GM08714 (cell line): Measurements from ENCODE around the gene LEF1.
"Not testable (repeated sequence)": the region's sequence is repeated elsewhere in the genome, so short reads cannot be mapped to it uniquely, and the experiment has no call there.

ENCODE experiments used
- H3K4me3 ChIP-seq: fragments of 200-500 bp; sonication (Bioruptor generic); 2 replicates; pipeline ENCODE4 v1.5.1; 2014; ENCODE audit warnings: mild to moderate bottlenecking, low read length, inconsistent platforms
- ZNF274 ChIP-seq: IDR thresholded peaks from 2 replicates; pipeline ENCODE4 v1.6.1; 2012; ENCODE audit warnings: mild to moderate bottlenecking, low read depth, low read length

The LEF1 gene

GRCh38 chr4:108018884-108019187 is 149.9 kb downstream of the LEF1 start:
- no peak for TF ChIP-seq ZNF274
- no peak overlapping the region for H3K4me3 ChIP-seq

DNA sequence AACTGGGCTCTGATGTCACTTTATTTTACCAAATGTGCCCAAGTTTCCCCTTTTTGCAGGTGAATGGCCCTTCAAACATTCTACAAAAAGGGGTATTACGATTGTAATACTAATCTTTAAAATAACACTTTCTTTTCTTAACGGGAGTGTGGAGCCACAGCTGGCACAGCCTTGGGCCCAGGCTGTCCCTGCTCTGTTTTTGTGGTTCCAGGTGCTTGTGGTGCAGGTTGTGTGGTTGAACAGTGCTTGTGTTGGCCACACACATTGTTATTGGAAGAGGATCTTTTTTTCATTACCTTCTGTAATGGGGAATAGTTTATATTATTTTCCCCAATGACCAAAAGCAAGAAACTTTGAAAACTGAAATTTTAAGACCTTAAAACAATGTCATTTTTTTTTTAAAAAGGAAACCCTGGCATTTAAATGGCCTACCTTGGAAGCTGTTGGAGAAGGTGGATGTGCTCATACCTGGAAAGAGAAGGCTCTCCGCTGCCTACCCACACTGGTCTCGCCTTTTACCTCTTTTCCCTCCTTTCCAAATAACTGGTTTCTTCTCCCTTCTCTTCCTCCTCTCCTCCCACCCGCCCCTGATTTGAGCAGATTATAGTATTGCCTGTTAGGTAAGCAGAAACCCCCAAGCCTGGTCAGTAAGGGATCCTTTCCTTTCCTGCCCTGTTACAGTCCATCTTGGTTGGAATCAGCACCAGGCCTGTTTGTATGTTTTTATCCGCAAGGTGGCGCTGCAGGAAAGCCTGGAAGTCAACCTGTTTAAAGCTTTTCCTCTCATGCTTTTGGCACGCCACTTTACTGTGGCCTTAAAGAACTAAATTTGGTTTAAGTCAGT is 150.5 kb downstream of the LEF1 start:
- no peak for TF ChIP-seq ZNF274
- no peak overlapping the region for H3K4me3 ChIP-seq

- no peak for TF ChIP-seq ZNF274
- no peak overlapping the region for H3K4me3 ChIP-seq
These were observed 154.8 kb downstream of the LEF1 start for GRCh38 chr4:108013955-108014354.

GRCh38 chr4:108013327-108013726 is 155.4 kb downstream of the LEF1 start:
- no peak for TF ChIP-seq ZNF274
- H3K4me3 ChIP-seq = no peak overlapping the region

GRCh38 chr4:108012382-108012781 is 156.3 kb downstream of the LEF1 start:
- H3K4me3 ChIP-seq = not testable (repeated sequence)

GRCh38 chr4:108010167-108010566 is 158.6 kb downstream of the LEF1 start:
- no peak for TF ChIP-seq ZNF274
- H3K4me3 ChIP-seq = no peak overlapping the region

GRCh38 chr4:108008721-108009120 is 160.0 kb downstream of the LEF1 start:
- H3K4me3 ChIP-seq = no peak overlapping the region
- no peak for TF ChIP-seq ZNF274

- no peak overlapping the region for H3K4me3 ChIP-seq
- TF ChIP-seq ZNF274 = no peak
These were observed 160.7 kb downstream of the LEF1 start for GRCh38 chr4:108007984-108008383.

- TF ChIP-seq ZNF274 = no peak
These were observed 162.4 kb downstream of the LEF1 start for GRCh38 chr4:108006361-108006760.

GRCh38 chr4:108005807-108006206 is 162.9 kb downstream of the LEF1 start:
- no peak overlapping the region for H3K4me3 ChIP-seq
- no peak for TF ChIP-seq ZNF274

More at GRCh38 chr4:108006361-108006760, 162.4 kb downstream of the LEF1 start:
- H3K4me3 ChIP-seq = no peak overlapping the region

DNA sequence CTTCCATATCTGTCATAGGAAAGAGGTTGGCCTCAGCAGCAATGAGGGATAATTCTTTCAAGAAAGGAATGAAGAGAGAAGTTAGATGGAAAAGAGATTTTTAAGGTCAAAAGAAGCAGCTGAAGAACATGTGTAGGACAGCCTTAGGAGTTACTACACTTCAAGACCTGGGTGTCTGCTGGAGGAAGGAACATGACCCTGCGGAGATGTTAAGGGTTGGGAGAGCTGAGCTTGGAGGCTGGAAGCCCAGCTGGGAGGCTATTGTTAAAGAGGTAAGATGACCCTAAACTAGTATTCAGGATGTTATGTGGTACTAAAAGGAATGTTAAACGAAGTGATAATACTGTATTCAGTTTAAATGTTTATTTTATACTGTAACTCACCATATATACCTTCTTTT is 164.1 kb downstream of the LEF1 start:
- TF ChIP-seq ZNF274 = no peak
- H3K4me3 ChIP-seq = no peak overlapping the region

DNA sequence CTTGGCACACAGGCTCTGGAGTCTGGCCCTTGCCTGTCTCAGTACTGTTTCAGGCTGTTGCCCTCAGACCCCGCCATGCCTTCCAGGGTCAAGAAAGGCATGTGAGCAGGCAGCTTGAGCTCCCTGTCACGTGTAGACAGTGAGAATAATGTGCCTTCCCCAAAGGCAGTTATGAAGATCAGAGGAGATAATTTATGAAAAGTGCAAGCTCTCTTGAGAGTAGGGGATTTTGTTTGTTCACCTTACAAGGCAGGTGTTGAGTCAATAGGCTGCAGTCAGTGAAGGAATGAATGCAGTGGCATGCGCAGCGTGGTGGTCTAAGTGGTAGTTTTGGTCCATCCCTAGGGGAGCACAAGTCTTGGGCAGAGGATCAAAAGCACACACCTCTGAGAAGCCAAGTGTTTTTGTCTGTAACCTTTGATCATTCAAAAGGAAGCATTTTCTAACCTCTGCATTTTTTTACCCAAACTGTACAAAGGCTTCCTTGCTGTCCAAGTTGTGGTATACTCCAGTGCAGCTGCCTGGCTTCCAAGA is 164.7 kb downstream of the LEF1 start:
- TF ChIP-seq ZNF274 = no peak
- H3K4me3 ChIP-seq = no peak overlapping the region

DNA sequence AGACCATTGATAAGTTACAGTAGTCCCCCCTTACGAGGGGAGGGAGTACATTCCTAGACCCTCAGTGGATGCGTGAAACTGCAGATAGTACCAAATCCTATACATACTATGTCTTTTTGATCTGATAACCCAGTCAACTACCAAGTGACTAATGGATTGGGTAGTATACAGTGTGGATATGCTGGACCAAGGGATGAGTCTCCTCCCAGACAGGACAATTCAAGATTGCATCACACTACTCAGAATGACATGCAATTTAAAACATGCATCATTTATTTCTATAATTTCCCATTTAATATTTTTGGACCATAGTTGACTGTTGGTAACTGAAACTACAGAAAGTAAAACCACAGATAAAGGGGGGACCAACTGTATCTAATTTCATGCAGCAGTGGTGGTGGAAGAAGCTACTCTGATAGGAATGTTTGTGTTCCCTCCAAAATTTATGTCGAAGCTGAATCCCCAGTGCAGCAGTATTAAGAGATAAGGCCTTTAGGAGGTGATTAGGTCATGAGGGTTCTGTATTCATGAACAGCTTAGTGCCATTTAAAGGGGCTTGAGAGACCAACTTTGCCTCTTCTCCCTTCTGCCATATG is 167.1 kb downstream of the LEF1 start:
- no peak for TF ChIP-seq ZNF274

DNA sequence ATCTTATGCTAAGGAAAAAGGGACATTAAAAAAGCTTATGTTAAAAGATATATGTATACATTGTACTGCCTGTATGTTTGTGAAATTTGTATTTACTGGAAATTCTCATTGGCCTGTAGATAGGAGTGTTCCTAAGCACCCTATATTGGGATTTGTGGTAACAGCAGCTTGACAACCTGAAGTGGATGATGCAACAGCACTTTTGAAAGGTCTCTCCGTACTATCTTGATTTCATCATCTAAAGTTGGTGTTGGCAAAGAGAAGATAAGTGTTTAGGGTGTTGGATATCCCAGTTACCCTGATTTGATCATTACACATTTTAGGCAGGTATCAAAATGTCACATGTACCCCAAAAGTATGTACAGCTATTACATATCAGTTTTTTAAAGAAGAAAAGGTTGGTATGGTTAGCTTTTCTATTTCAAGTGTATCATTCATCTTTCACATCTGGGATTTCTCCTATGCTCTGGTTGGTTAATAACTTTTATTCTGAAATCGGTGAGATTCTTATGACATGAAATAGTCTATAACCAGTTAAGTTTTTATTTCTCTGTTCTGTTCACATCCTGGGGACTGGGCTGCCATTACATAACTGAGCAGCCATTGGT is 168.7 kb downstream of the LEF1 start:
- no peak overlapping the region for H3K4me3 ChIP-seq
- no peak for TF ChIP-seq ZNF274

More for the DNA sequence above, 167.1 kb downstream of the LEF1 start:
- no peak overlapping the region for H3K4me3 ChIP-seq

DNA sequence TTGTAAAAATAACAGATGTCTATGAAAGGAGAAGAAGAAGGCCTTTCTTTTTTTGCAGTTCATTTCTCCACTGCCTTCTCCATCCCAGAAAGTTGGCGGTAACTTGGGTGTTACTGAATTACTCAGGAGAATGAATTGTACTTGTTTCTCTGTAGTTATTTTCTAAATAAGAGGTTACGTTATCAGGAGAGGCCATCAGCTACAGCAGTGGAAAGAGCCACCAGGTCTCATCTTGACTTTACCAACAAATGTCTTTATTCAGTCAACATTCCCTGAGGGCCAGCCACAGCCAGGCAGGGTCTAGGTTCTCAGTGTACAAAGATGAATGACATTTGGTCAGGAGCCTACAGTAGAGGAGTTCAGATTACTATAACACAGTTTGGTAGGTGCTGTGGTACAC is 170.9 kb downstream of the LEF1 start:
- no peak for TF ChIP-seq ZNF274
- H3K4me3 ChIP-seq = no peak overlapping the region
